GM19240 (cell line): ENCODE results near the gene CEP170B.
A peak's percentile ranks its signal among the peaks of the same experiment; 100 is the strongest.

ENCODE experiments used
- DNase-seq: peaks from one replicate; pipeline ENCODE4 v3.0.0; 2011; ENCODE audit warnings: low spot score; ENCODE audit not compliant: insufficient read length

The CEP170B gene

DNA sequence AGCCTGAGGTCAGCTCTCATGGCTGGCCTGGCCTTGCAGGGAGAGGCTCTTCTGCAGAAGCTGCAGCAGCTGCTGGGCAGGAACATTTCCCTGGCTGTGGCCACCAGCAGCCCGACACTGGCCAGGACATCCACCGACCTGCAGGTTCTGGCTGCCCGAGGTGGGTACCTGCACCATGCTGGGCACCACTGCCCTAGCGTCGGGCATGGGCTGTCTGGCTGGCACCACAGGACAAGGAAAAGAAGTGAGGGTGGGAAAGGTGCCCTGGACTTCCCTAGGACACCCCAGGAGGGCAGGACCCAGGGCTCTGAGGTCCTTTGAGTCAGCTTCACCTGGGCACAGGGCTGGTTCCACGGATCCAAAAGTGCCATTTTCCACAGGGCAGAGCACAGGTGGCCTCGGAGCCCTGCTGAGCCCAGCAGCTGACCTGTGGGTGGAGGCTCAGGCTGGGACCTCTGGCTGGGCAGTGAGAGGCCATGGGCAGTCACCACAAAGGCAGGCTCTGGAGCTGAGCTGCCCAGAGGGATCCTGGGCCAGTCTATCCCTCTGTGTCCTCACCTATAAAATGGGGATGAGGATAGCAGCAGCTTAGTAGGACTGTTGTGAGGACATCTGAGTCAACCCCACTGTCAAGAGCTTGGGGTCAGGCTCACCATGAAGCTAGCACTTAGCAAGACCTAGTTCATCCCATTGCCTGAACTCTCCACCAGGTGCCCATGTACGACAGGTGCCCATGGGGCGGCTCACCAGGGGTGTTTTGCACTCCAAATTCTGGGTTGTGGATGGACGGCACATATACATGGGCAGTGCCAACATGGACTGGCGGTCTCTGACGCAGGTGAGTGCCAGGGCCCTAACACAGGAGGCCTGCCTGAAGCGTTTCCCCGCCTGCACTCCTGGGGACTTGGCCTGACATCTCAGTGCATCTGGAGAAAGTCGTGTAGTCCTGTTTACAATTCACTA, 64.5 kb downstream of the CEP170B start:
- DNase-seq, result no peak

DNA sequence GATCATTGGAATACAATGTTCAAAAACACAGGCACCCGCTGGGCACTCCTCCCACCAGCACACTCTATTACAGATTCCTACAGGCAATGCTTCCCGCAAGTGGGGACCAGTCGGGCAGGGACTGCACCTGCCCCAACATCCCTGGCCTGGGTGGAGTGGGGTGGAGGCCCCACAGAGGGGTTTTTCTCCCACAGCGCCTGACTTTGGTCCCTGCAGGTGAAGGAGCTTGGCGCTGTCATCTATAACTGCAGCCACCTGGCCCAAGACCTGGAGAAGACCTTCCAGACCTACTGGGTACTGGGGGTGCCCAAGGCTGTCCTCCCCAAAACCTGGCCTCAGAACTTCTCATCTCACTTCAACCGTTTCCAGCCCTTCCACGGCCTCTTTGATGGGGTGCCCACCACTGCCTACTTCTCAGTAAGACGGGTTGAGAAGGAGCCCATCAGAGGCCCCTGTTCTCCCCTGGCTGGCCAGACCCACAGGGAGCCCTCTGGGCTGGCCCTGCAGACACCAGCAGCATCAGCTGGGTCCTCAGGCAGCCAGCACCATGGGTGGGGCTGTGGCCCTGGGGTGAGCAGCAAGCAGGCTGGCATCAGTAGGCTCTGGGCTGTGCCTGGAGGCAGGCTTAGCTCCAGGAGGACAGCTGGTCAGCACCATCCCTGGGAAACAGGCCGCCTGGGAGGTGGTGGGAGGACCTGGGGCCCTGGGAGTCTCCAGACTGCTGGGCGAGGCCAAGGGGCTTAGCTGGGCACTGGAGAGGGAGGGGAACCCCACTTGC, 65.6 kb downstream of the CEP170B start:
- DNase-seq, result no peak

- no peak for DNase-seq
Measured at GRCh38 chr14:104931304-104931770, 66.3 kb downstream of the CEP170B start.

DNA sequence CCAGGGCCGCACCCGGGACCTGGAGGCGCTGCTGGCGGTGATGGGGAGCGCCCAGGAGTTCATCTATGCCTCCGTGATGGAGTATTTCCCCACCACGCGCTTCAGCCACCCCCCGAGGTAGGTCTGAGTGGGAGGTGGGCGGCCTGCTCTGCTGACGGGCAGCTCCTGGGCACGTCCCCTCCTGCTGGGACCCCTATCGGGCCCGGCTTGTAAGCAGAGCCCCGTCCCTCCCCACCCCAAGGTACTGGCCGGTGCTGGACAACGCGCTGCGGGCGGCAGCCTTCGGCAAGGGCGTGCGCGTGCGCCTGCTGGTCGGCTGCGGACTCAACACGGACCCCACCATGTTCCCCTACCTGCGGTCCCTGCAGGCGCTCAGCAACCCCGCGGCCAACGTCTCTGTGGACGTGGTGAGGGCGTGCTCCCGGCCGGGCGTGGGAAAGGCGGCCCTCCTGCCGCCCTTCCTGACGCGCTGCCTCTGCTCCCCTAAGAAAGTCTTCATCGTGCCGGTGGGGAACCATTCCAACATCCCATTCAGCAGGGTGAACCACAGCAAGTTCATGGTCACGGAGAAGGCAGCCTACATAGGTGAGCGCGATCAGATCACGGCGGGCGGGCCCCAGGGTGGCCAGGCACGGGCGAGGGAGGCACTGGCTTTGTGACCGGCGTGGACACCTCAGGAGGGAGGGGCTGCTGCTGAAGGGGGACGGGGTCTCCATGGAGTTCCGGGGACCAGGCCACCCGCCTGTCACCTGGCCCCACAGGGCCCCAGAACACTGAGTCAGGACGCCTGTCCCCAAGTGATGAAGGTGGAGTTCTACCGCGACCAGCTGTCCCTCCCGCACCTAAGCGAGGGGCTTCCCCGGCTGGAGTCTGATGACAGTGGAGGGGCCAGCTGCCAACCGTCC, 67.0 kb downstream of the CEP170B start:
- no peak for DNase-seq

GRCh38 chr14:104932676-104933631, 67.9 kb downstream of the CEP170B start:
- peak; percentile 73 for DNase-seq

GRCh38 chr14:104933746-104934733, 69.0 kb downstream of the CEP170B start:
- no peak for DNase-seq

GRCh38 chr14:104935026-104935650, 70.1 kb downstream of the CEP170B start:
- DNase-seq, result no peak

- DNase-seq, result no peak
Measured at GRCh38 chr14:104935955-104936354, 70.9 kb downstream of the CEP170B start.

DNA sequence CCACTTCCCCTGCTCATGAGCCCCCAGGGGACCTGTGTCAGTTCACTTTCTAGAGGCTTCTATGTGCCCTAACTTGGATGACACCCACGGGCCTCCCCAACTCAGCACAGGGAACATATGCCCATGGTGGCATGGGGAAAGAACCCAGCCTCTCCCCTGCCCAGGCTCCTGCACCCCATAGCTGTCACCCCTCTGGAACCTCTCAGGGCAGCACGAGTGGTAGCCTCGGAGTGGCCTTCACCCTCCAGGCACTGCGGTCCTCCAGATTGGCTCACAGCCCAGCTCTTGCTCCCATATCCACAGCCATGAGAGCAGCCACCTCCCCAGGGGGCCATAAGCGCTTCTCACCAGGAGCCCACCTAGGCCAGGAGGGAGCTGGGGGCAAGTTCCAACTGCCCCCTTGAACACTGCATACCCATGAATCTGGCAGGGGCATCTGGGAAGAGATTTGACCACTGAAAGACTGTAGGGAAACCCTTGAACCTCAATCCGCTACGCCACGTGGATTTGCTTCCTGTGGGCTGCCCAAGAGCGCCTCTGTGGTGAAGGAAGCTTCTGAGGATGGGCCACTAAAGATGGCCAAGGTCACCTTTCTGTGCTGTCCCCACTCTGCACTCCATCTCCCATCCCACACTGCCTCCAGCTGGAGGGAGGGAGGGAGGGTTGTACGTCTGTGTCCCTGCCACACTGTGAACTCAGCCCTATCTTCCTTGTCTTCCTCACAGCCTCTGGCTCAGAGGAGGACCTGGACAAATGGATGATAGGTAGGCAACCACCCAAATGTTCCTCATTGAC, 71.5 kb downstream of the CEP170B start:
- DNase-seq, result no peak

DNA sequence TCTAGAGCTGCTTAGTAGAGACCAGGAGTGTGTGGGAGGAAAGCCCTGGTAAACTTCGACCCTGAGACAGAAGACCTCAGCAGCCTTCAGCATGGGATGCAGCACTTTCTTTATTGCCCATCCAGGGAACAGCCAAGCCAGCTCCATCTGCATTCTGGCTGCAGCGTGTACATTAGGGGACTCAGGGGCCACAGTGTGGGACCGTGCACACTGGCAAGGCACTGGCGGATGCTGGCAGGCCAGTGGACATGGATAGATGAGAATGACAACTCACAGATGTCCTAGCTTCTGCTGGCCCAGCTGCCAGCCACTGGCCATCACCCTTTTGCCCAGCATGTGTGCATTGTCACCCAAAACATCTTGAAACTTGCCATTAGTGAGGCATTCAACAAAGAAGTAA, 72.1 kb downstream of the CEP170B start:
- no peak for DNase-seq

GRCh38 chr14:104937694-104938365, 72.8 kb downstream of the CEP170B start:
- no peak for DNase-seq

DNA sequence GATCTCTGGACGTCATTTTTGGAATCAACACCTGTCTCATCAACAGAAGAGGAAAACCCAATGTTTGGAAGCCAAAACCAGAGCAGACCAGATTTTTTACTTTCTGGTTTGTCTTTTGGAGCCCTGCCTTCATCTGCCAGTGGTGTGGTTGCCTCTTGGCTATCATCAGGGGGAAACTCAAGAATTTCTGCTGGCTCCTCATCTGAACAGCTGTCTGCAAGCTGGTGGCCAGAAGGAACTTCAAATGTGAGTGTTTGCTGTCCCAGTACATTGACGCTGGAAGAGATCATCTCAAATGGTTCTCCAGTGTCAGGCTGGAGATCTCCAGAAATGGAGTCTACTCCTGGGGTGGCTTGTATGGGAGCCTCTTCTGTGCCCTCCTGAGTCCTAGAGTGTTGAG, 73.4 kb downstream of the CEP170B start:
- DNase-seq, result no peak

GRCh38 chr14:104938960-104939359, 73.9 kb downstream of the CEP170B start:
- no peak for DNase-seq

DNA sequence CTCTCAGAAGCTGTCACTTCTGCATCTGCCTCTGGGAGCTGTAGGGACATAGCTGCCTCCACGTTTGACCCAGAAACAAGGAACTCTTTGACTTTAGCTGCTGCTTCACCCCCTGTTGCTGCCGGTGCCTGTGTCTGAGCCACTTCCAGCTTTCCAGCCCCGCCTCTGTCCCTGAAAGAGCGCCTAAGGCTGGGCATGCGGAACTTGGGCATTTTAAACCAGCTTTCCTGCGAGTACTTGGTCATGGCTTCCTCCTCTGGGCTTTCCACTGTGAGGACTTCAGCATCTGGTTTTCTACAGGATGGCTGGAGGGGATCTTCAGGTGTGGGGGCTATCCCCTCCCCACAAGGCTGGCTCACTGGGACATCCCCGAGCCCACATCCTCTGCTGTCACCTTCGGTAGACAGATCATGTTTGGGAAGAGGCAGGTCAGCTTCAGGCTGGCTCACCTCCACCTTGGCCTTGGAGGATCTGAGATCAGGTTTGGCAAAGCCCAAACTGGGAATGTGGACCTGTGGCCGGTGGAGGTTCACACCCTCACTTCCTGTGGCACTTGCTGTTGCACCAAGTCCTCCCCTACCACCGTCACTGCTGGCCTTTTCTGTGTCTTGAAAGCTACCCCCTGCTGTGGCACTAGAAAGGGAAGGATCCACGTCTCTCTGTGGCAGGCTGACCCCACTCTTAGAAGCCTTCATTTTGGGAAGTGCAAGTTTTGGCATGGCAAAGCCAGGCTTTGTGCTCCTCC, 74.8 kb downstream of the CEP170B start:
- DNase-seq, result no peak

GRCh38 chr14:104940526-104941150, 75.6 kb downstream of the CEP170B start:
- no peak for DNase-seq
